ENCODE results near the gene BAHD1.

BAHD1 gene

DNA sequence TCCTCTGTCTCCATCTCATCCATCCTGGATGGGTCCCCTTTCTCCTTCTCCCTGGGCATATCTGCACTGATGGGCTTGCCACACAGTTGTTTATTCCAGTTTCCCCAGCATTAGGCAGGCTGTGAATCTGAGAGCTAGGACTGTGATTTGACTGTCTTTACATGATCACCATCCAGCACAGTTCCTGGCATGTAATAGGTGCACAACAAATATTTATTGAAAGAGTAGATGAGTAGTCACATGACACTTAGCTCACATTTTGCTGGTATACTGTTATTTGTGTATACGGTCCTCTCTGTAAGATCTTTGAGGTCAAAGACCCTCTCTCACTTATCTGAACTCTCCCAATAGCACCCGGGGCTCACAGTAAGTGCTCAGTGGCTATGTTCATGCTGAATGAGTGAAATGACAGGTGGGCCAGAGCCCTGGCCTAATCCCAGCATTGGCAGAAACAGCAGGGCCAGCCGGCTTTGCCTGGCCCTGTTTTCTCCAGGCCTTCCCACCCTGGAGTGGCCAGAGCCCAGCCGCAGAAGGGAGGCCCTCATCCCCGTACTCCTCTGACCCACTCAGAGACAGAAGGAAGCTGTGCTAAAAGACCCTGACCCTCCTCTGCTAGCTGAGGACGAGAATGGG, 16.2 kb upstream of the BAHD1 start:
- DNase-seq, result no peak

- no peak for DNase-seq
These were observed 15.1 kb upstream of the BAHD1 start for GRCh38 chr15:40425681-40426080.

GRCh38 chr15:40427188-40427587, 13.6 kb upstream of the BAHD1 start:
- no peak for DNase-seq

DNA sequence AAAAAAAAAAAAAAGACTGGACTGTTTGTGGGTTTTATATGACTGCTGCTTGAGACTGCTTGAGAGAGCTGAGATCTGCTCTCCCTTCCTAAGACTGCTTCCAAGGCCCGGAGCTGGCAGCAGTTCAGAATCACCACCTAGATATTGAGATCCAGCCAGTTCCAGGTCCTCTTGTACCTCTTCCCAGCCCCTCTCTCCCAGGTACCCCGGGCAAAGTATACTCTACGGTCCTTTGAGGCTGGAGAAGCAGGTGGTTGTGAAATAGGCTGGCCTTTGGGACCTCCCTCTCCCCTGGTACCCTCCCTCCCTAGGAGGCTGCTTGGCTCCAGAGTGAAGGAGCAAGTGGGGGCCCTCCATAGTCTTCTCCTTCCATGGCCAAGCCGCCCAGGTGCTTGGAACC, 12.6 kb upstream of the BAHD1 start:
- DNase-seq, result no peak

DNA sequence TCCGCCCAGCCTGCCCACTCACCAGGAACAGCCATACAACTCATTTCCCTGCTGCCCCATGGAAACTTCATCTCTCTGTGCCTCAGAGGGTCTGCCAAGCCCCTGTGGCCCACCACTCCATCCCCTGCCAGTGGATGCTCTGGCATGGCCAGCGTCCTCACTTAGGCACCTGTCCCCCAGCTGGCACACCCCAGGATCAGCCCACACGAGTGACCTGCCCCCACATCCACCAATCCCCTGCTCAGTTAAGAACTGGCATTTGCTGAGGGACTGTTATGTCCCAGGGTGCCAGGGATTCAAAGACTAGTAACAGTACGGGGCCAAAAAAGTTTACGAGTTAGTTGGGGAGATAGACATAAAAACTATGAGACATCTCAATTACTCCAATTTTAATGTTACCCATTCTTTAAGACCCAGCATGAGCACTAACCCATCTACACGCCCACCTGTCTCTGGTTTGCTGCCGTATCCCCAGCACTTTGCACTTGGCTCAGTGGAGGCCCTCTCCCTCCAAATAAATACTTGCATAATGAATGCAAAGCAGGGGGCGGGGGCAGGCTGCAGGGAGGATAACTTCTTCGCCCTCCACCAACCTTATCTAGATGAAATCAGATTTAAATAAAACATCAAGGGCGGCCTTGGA, 11.6 kb upstream of the BAHD1 start:
- DNase-seq, result no peak

DNA sequence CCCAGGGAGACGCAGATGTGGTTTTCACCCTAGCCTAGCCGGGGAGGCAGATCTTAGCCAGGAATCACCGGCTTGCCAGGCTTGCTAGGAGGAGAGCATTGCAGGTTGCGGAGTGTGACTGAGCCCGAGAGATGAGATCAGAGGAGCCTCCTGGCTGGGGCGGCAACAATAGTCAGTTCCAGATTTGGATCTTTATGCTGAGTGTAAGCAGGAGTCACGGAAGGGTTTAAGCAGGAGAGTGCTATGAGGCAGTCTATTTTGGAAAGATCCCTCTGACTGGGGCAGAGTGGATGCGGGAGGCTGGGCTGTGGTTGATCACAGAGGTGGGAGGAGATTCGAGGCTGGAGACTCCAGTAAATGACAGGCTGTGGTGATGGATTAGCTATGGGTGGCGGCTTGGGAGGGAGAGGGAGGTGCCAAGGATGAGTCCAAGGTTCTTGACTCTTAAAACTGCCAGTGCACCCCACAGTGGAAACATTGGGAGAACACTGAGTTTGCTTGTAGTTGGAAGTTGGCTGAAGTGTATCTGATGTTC, 10.4 kb upstream of the BAHD1 start:
- DNase-seq, result no peak

DNA sequence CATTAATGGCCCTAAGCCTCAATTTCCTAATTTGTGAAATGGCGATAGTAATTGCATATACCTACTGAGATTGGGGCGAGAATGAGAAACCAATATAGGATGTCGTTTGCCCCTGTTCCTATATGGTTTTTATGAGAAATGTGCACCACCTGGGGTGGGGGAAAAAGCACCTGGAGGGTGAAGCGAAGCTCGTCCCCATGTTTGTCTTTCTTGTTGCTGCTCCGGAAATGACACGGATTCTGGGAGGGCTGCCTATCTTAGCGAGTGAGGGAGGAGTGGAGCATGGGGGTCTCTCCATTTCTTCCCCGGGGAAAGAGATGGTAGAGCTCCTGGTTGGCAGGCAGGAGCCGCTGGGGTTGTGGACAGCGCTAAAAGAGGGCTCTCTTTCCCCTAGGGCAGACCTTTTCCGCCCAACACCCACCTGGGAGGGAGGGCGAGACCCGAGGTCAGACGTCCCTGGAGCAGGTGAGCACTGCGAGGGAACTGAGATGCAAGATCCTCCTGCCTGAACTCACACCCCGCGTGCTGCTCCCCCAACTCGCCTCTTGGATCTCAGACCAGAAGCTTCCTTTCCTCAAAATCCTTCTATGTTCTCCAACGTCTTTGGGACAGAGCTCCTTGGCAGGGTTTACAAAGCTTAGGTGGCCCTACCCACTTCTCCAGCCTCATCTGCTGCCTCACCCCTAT, 5.6 kb upstream of the BAHD1 start:
- no peak for DNase-seq

- DNase-seq, result no peak
These were observed 5.1 kb upstream of the BAHD1 start for GRCh38 chr15:40435710-40436089.

- DNase-seq, result no peak
These were observed 4.4 kb upstream of the BAHD1 start for GRCh38 chr15:40436116-40436891.

DNA sequence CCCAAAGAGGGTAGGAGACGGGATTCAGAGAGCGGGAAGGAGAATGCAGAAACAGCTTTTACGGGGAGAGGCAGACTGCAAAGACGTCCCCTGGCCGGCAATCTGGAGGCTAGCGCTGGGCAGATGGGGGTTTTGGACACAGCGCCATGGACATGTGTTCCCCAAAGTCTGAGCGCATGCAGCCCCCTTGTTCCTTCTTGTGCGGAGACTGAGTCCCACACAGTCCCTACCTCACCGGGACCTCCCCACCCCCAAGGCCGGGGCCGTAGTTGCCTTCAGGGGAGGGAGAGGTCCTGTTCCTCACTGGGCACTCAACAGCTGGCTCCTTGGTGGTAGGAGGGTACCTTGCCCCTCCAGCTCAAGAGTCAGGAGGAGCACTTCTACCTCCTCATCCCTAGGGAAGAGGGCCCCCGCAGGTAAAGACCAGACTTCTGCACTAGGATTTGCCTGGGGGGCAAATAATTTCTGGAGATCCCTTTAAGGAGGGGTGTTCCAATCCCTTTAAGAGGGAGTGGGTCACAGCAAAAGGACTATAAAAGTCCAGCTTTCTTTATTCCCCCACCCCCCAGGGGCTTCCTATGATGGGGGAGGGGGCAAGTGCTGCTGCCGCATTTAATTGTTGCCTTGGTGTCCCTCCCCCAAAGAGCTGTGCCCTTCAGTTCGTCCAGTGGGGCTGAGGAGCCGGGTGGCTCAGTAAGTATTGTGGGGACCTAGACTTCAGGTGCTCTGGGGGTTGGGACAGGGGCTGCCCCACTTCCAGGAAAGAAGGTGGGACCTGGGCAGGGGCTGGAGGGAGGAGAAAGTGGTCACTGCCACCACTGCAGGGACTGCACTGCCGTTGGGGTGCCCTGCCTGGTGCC, 3.6 kb upstream of the BAHD1 start:
- DNase-seq, result no peak

DNA sequence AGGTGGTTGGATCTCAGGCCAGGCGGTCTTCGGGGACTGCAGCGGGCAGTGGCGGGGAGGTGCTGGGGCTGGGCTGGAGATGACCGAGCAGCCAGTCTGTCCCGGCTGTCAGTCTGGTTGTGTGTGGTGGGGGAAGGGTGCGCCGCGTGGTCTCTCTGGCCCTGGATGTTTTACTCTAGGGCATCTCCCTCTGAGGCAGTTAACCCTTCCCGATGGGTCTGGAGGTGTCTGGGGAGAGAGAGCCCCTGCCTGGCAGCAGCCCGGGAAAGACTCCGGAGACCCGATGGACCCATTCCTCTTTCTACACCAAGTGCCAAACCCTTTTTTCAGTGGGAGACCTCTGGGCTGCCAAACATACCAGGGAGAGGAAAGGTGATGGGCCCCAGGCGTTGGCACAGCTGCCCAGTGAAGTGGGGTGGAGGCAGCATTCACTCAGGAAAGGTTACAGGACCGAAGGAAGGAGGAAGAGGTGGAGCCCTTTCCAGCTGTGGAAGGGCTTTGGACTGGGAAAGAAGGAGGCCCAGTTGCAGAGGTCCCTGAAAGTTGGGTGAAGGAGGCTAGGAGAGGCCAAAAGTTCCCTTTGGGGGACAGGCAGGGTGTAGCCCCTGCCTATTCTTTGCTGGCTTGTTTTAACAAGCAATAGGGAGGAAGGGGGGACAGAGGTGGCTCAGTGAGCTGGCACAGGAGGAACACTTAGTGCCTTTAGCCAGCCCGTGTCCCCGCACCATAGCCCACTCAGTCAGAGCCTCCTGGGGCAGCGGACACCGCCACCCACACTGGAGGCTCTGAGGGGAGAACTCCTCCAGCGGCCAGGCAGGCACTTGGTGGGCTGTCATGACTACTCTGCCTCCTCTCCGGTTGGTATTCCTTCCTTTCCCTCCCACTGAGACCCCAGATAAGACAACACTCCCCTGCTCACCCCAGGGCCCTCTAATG, 2.7 kb upstream of the BAHD1 start:
- no peak for DNase-seq

DNA sequence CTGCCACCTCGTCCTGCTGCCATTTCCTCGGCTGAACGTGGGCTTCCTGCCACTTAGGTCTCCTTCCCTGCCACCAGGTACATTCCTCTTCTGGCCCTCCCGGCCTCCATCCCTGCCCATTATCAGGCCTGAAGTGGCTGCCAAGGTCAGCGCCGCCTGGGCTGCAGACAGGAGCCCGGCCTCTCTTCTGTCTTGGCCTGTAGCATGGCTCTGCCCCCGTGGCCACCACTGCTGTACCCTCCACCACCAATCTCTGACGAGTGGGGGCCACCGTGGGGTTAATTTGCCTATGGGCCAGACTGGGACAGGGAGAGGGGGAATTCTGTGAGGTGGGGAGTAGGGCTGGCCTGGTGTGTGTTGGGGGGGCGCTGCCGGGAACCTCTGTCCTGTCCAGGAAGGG, 2.0 kb upstream of the BAHD1 start:
- no peak for DNase-seq

DNA sequence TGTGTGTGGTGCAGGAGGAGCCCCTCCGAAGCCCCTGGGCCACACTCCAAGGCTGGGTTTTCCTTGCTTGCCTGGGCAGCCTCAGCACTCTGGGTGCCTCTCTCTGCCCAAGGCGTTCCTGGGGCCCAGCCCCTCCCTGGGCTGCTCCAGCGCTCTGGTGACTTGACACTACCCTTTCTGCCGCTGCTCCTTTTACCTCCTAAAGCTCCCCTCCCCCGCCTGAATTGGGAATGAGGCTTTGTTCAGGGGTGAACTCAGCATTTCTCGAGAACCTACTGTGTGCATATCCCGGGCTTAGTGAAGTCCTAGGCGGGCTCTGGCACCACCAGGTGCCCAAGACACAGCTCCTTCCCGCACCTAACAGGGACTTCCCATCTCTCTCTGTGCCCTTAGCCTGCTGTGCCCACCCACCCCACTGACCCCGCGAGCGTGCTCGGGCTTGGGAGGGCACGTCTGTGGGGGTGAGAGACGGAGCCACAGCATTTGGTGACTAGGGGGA, 1.2 kb upstream of the BAHD1 start:
- no peak for DNase-seq

GRCh38 chr15:40439960-40440742, 602 bp upstream of the BAHD1 start:
- no peak for DNase-seq

DNA sequence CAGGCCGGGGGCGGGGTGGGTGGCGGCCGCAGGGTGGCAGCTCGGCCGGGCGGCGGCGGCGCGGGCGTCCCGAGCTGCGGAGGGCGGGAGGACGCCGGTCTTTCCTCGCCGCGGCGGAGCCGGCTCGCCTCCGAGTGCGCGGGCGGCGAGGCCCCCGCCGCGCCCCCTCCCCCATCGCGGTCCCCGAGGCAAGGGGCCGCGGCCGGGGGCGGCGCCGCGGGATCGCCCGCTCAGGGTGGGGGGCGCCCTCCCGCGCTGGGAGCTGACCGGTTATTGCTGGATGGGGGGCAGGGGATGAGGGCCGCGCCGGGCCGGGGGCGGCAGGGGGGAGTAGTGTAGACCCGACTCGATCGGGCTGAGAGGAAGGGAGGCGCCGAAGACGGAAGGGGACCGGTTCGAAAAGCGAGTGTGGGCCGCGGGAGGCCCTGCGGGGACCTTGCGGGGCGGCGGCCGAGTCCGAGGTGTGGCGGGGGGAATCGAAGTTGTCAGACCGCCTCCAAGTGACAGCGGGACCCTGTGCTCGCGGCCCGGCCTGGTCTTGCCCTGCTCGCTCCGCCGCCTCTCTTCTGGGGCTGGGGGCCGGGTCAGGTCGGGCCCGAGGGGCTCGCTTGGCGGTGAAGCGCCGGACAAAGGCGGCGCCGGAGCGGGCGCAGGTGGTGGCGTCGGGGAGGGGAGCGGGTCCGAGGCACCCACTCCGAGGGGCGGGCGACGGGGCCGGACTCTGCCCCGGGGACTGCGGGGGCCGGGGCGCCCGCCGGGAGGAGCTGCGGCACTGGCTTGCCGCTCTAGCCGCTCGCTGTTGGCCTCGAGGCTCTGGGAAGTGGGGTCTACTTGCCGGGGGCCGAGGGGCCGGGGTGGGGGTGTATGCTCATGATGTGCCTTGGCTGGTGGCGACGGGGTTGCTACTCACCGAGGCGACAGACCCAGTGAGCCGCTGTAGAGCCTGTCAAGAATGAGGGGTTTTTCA, 1.1 kb downstream of the BAHD1 start:
- no peak for DNase-seq

GRCh38 chr15:40443255-40443654, 2.5 kb downstream of the BAHD1 start:
- no peak for DNase-seq

- DNase-seq, result no peak
These were observed 3.1 kb downstream of the BAHD1 start for GRCh38 chr15:40443846-40444245.

- DNase-seq, result no peak
These were observed 4.0 kb downstream of the BAHD1 start for GRCh38 chr15:40444736-40445135.

- no peak for DNase-seq
These were observed 4.7 kb downstream of the BAHD1 start for GRCh38 chr15:40445421-40445922.

Measured in activated effector memory CD4-positive, alpha-beta T cell treated with Interleukin-2 at 50 U/mL for 16 hours (primary cell).